ENCODE measurements around the gene AKR1A1. TPM values are rescaled to one million over a fixed set of nuclear protein-coding genes. Genes with fewer than 3 reads are reported as not detected.
A peak's percentile ranks its signal among the peaks of the same experiment; 100 is the strongest.

The AKR1A1 gene
- total RNA-seq, 1 experiment from 2014 or later, result 119 TPM

DNA sequence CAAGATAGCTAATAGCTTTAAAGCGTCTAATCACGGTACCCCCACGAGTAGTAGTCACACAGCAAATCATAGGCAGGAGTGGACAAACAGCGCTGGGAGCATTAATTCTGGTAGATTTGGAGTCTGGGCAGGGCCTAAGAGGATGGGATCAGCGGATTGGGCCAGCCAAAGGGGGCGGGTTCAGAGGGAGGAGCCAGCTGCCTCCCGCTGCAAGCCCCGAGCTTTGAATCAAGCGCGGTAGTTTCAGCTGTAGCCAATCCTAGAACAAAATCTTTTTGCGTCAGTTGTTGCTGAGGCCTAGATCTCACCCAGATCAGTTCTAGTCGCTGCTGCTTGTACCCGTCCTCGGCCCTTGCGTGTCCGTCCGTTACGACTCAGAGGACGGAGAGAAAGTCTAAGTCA is 32.6 kb downstream of the AKR1A1 start:
- TF ChIP-seq, protein P1, sequence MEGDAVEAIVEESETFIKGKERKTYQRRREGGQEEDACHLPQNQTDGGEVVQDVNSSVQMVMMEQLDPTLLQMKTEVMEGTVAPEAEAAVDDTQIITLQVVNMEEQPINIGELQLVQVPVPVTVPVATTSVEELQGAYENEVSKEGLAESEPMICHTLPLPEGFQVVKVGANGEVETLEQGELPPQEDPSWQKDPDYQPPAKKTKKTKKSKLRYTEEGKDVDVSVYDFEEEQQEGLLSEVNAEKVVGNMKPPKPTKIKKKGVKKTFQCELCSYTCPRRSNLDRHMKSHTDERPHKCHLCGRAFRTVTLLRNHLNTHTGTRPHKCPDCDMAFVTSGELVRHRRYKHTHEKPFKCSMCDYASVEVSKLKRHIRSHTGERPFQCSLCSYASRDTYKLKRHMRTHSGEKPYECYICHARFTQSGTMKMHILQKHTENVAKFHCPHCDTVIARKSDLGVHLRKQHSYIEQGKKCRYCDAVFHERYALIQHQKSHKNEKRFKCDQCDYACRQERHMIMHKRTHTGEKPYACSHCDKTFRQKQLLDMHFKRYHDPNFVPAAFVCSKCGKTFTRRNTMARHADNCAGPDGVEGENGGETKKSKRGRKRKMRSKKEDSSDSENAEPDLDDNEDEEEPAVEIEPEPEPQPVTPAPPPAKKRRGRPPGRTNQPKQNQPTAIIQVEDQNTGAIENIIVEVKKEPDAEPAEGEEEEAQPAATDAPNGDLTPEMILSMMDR (IDR thresholded peaks at IDR 0.05; ENCODE audit: insufficient read depth in 1 of 2, low read depth in 1 of 2, low read length in 1 of 2, severe bottlenecking in 1 of 2, unreplicated experiment in 1 of 2), result no peak
- TSS peak; percentile 93 for BruUV-seq (replicated peaks)
- peak; percentile 93 to 94 for DNase-seq
- H3K4me1 ChIP-seq, result 0 out of 2 replicates have a peak, but pooled peaks cover 4% of the 10 kb centered on the region
- peak overlapping the region; percentile 86 for H3K4me3 ChIP-seq (ENCODE audit: low read depth, low read length)
- H3K27ac Mint-ChIP-seq (ENCODE audit: unreplicated experiment), result peak overlapping the region; percentile 97
- intact Hi-C loops (cut with micrococcal nuclease; ENCODE audit: unreplicated experiment), result loop anchor here (5.0 kb wide), 1 partner anchor 104 kb away; the partner anchor contains the start of genes GPBP1L1 and TMEM69
- peak overlapping the region; percentile 97 for H3K4me3 Mint-ChIP-seq (ENCODE audit: unreplicated experiment)
- H3K9me3 Mint-ChIP-seq (ENCODE audit: unreplicated experiment), result no peaks in the 10 kb centered on the region
- no peaks in the 10 kb centered on the region for H3K36me3 ChIP-seq (ENCODE audit: control insufficient read depth, insufficient read depth, low read length)
- H3K9me3 ChIP-seq, result no peaks in the 10 kb centered on the region
- no peaks in the 10 kb centered on the region for H3K27me3 ChIP-seq (replicated peaks; ENCODE audit: control insufficient read depth, insufficient read depth, low read length)
- no peaks in the 10 kb centered on the region for H3K27me3 Mint-ChIP-seq (ENCODE audit: insufficient read depth, unreplicated experiment)
- H3K4me1 Mint-ChIP-seq (ENCODE audit: low read depth, unreplicated experiment), result no peaks in the 10 kb centered on the region
- POLR2A ChIA-PET, result interaction anchor here (0.8 to 1.3 kb wide), 7 partner anchors 32 to 280 kb away, joined by 3 to 9 read pairs (median 4); partner anchors contain the start of genes AKR1A1, GPBP1L1, PRDX1 and TESK2
- CTCF ChIA-PET, result interaction anchor here (0.9 kb wide), 1 partner anchor 14 kb away, joined by 4 read pairs; no protein-coding TSS in a partner anchor
- peaks cover 31% of the 10 kb centered on the region for H3K36me3 Mint-ChIP-seq (ENCODE audit: insufficient read depth, unreplicated experiment)

DNA sequence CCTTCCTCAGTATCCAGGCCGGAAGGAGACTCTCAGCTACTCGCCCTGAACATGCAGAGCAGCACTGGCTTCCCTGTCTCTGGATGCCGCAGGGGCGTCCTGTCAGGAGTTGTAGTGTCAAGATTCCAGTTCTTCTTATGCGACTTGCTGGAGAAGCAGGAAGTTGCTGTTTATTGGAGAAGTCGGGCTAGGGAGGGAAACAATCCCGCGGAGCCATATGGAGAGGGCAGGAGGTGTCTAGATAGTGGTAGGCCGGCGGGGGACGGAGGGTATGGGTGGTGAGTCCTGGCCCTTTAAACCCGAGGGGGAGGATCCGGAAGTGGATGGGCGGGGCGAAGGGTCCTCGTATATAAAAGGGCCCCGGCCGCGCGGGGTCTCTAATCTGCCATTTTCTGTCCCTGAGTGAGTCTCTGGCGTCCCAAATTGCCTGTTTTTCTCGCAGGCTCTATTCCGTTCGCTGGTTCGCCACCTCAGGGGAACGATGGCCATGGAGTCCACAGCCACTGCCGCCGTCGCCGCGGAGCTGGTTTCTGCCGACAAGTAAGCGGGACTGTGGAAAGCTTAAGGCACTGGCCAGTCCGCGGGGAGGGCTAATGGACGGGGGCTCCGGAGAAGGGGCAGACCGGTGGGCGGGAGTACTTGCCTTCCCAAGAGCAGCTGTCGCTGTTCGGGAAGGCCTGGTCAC is 33.2 kb downstream of the AKR1A1 start, which contains the start of gene NASP:
Gene NASP, plus strand, starts transcription at position 376 of the 685 bp plus-strand sequence. Its CDS starts 106 bp downstream, at position 482.
- DNase-seq, result peak; percentile 85 to 90
- Histone ChIP-seq H3K4me1 (0 out of 2 replicates have a peak, but pooled peaks cover 4% of the 10 kb centered on the region), H3K4me3 (ENCODE audit: low read depth, low read length) (peak within 1 kb of the TSS; percentile 86), H3K9me3 (no peaks in the 10 kb centered on the region), H3K36me3 (ENCODE audit: control insufficient read depth, insufficient read depth, low read length) (no peaks in the 10 kb centered on the region), H3K27me3 (replicated peaks; ENCODE audit: control insufficient read depth, insufficient read depth, low read length) (no peaks in the 10 kb centered on the region)
- ChIA-PET POLR2A (interaction anchor here (0.8 to 1.3 kb wide), 8 partner anchors 33 to 280 kb away, joined by 3 to 9 read pairs (median 4); partner anchors contain the start of genes AKR1A1, GPBP1L1, PRDX1 and TESK2), CTCF (interaction anchor here (0.9 to 1.0 kb wide), 2 partner anchors 14 to 33 kb away, joined by 3 to 4 read pairs; partner anchors contain the start of gene AKR1A1)
- intact Hi-C loops (cut with micrococcal nuclease; ENCODE audit: unreplicated experiment), result loop anchor here (5.0 kb wide), 1 partner anchor 103 kb away; the partner anchor contains the start of genes GPBP1L1 and TMEM69
- Mint-ChIP-seq H3K4me1 (ENCODE audit: low read depth, unreplicated experiment) (no peaks in the 10 kb centered on the region), H3K27ac (ENCODE audit: unreplicated experiment) (peak within 1 kb of the TSS; percentile 98), H3K4me3 (ENCODE audit: unreplicated experiment) (peak within 1 kb of the TSS; percentile 97), H3K9me3 (ENCODE audit: unreplicated experiment) (no peaks in the 10 kb centered on the region), H3K36me3 (ENCODE audit: insufficient read depth, unreplicated experiment) (peaks cover 33% of the 10 kb centered on the region), H3K27me3 (ENCODE audit: insufficient read depth, unreplicated experiment) (no peaks in the 10 kb centered on the region)
- TF ChIP-seq, protein P1 (IDR thresholded peaks at IDR 0.05; ENCODE audit: insufficient read depth in 1 of 2, low read depth in 1 of 2, low read length in 1 of 2, severe bottlenecking in 1 of 2, unreplicated experiment in 1 of 2), result no peak
- TSS peak; percentile 51 for BruUV-seq (replicated peaks)
